WTC11 (cell line): Measurements from ENCODE around the gene ITPRIP.

Experiments
- ATF1 ChIP-seq: sonication (generic); formaldehyde crosslinking; IDR thresholded peaks from 2 replicates; pipeline ENCODE4 v1.8.1; 2023; ENCODE audit warnings: mild to moderate bottlenecking, moderate library complexity, missing genetic modification reagents
- CBFB ChIP-seq: sonication (generic); formaldehyde crosslinking; IDR thresholded peaks from 2 replicates; pipeline ENCODE4 v1.8.1; 2022; ENCODE audit warnings: mild to moderate bottlenecking, low read depth, missing genetic modification reagents
- PRDM15 ChIP-seq: sonication (generic); formaldehyde crosslinking; IDR thresholded peaks from 2 replicates; pipeline ENCODE4 v1.8.0; 2022; ENCODE audit warnings: missing genetic modification reagents
- TF ChIP-seq, protein P1 (sequence below): fragments of 200-600 bp; IDR thresholded peaks from 2 replicates; pipeline ENCODE4 v1.8.0; 2022; ENCODE audit warnings: antibody characterized with exemption
- TF ChIP-seq, protein P2 (sequence below): sonication (generic); formaldehyde crosslinking; IDR thresholded peaks from 2 replicates; pipeline ENCODE4 v1.8.1; 2023; ENCODE audit warnings: mild to moderate bottlenecking, missing genetic modification reagents, moderate library complexity
- TF ChIP-seq, protein P3 (sequence below): sonication (generic); formaldehyde crosslinking; IDR thresholded peaks from 2 replicates; pipeline ENCODE4 v1.8.1; 2023; ENCODE audit warnings: mild to moderate bottlenecking, missing genetic modification reagents, moderate library complexity

DNA sequence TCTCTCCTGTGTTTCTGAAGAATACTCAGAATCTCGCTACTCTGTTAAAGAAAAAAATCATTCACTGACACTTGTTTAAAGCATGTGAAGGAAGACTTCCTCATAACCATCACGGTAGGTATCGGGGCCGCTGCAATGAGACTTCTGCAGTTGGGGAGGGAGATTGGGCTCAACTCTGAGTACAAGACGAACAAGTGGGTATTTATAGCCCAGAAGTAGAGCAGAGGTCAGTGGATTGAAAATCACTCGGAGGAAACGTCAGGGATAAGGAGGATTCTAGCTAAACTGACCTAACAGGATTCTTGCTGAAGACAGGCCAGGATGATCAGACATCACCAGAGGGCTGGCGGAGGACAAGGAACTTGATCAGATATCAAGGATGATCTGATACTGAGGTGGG, 33.3 kb downstream of the ITPRIP start:
- TF ChIP-seq PRDM15 (CRISPR knock-in tag) (no peak), CBFB (no peak), ATF1 (no peak)
- TF ChIP-seq, protein P1, sequence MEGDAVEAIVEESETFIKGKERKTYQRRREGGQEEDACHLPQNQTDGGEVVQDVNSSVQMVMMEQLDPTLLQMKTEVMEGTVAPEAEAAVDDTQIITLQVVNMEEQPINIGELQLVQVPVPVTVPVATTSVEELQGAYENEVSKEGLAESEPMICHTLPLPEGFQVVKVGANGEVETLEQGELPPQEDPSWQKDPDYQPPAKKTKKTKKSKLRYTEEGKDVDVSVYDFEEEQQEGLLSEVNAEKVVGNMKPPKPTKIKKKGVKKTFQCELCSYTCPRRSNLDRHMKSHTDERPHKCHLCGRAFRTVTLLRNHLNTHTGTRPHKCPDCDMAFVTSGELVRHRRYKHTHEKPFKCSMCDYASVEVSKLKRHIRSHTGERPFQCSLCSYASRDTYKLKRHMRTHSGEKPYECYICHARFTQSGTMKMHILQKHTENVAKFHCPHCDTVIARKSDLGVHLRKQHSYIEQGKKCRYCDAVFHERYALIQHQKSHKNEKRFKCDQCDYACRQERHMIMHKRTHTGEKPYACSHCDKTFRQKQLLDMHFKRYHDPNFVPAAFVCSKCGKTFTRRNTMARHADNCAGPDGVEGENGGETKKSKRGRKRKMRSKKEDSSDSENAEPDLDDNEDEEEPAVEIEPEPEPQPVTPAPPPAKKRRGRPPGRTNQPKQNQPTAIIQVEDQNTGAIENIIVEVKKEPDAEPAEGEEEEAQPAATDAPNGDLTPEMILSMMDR, result no peak
- TF ChIP-seq, protein P2, sequence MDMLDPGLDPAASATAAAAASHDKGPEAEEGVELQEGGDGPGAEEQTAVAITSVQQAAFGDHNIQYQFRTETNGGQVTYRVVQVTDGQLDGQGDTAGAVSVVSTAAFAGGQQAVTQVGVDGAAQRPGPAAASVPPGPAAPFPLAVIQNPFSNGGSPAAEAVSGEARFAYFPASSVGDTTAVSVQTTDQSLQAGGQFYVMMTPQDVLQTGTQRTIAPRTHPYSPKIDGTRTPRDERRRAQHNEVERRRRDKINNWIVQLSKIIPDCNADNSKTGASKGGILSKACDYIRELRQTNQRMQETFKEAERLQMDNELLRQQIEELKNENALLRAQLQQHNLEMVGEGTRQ, result no peak
- TF ChIP-seq, protein P3, sequence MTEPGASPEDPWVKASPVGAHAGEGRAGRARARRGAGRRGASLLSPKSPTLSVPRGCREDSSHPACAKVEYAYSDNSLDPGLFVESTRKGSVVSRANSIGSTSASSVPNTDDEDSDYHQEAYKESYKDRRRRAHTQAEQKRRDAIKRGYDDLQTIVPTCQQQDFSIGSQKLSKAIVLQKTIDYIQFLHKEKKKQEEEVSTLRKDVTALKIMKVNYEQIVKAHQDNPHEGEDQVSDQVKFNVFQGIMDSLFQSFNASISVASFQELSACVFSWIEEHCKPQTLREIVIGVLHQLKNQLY, result no peak
